Measurements from ENCODE around the gene APOF.

The APOF gene

DNA sequence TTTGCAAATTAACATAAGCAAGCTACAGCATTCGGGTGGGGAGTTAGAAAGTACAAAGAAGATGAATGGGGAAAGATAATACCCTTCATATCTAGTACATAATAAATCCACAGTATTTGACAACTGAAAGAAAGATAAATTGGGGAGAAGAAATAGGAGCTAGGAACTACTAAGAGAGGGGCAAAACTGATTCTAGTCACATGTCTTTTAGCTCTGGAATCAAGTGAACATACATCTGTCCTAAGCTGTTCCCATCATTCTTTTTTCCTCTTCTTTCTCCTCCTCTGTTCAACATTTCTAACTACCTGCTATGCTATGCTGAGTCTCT lies 15.3 kb upstream of the APOF start:
- TF ChIP-seq, protein P1, sequence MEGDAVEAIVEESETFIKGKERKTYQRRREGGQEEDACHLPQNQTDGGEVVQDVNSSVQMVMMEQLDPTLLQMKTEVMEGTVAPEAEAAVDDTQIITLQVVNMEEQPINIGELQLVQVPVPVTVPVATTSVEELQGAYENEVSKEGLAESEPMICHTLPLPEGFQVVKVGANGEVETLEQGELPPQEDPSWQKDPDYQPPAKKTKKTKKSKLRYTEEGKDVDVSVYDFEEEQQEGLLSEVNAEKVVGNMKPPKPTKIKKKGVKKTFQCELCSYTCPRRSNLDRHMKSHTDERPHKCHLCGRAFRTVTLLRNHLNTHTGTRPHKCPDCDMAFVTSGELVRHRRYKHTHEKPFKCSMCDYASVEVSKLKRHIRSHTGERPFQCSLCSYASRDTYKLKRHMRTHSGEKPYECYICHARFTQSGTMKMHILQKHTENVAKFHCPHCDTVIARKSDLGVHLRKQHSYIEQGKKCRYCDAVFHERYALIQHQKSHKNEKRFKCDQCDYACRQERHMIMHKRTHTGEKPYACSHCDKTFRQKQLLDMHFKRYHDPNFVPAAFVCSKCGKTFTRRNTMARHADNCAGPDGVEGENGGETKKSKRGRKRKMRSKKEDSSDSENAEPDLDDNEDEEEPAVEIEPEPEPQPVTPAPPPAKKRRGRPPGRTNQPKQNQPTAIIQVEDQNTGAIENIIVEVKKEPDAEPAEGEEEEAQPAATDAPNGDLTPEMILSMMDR (IDR thresholded peaks at IDR 0.05; ENCODE audit: insufficient read depth, low read depth, low read length, missing control alignments), result no peak
- no peak overlapping the region for H3K4me3 ChIP-seq (ENCODE audit: low read depth, low read length)
- no peak for DNase-seq (ENCODE audit: low read depth)

DNA sequence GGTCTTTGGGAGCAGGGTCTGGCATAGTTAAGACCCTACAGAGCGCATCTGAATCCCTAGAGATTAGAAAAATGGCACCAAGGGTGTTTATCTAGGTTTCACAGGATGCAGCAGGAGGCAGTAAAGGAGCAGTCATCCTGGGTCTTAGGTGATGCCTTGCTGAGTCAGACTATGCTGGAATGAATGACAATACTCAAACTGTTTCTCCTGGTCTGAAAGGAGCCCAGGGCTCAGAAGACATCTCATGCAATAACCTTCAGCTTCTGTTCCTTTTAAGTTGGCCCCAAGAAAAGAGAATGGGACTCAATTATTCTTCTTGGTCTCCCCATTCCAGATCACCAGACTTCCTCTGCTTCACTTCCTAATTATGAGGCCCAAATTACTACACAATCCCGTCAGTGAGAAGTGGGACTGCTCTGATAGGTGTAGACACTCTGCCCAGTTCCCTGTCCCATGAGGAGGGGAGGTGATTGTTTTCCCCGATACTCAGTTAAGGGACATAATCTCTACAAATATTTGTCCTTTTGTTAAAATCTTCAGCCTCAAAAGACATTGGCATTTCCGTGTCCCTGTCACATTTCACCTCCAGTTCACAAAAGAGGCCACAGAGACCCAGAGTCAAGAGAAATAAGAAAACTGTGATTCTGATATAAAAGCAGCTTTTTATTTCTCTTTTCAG lies 14.8 kb upstream of the APOF start:
- H3K4me3 ChIP-seq (ENCODE audit: low read depth, low read length), result no peak overlapping the region
- TF ChIP-seq, protein P1 (IDR thresholded peaks at IDR 0.05; ENCODE audit: insufficient read depth, low read depth, low read length, missing control alignments), result no peak
- DNase-seq (ENCODE audit: low read depth), result no peak

DNA sequence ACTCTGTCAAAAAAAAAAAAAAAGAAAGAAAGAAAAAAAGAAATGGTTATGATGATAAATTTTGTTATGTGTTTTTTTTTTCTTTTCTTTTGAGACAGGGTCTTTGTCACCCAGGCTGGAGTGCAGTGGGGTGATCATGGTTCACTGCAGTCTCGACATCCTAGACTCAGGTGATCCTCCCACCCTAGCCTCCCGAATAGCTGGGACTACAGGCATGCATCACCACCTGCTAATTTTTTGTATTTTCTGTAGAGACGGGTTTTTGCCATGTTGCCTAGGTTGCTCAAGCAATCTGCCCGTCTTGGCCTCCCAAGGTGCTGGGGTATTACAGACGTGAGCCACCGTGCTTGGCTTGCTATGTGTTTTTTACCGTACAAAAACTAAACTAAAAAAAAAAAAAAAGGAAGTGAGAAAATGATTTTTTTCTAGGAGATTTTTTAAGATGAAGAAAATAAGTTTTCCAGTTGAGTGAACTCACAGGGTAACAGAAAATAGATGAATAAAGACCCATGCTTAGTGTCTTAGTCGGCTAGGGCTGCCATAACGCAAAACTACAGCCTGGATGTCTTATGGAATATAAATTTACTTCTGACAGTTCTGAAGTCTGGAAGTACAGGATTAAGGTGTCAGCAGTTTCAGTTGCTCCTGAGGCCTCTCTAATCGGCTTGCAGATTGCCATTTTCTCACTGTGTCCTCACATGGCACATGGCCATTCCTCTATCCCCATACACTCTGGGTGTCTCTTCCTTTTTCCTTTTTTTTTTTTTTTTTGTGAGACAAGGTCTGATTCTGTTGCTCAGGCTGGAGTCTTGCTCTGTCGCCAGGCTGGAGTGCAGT lies 13.2 kb upstream of the APOF start:
- peak overlapping the region; percentile 11; the same call in 1 of the 2 replicates for H3K4me3 ChIP-seq (ENCODE audit: low read depth, low read length)
- TF ChIP-seq, protein P1 (IDR thresholded peaks at IDR 0.05; ENCODE audit: insufficient read depth, low read depth, low read length, missing control alignments), result no peak
- peak; percentile 77 for DNase-seq (ENCODE audit: low read depth)

DNA sequence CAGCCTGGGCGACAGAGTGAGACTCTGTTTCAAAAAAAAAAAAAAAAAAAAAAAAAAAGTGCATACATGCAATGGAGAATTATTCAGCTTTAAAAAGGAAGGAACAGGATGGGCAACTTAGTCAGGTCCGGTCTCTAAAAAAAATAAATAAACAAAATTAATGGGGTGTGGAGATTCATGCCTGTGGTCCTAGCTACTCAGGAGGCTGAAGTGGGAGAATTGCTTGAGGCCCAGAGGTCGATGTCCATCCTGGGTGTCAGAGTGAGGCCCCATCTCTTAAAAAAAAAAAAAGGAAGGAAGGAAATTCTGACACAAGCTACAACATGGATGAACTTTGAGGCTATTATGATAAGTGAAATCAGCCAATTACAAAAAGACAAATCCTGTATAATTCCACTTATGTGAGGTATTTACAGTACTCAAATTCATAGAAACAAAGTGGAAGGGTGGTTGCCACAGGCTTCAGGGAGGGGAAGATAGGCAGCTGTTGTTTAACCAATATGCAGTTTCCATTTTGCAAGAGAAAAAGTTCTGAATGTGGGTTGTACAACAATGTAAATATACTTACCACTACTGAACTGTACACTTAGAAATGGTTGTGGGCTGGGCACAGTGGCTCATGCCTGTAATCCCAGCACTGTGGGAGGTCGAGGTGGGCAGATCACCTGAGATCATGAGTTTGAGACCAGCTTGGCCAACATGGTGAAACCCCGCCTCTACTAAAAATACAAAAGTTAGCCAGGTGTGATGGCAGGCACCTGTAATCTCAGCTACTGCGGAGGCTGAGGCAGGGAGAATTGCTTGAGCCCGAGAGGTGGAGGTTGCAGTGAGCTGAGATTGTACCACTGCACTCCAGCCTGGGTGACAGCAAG lies 12.3 kb upstream of the APOF start:
- no peak overlapping the region for H3K4me3 ChIP-seq (ENCODE audit: low read depth, low read length)
- no peak for DNase-seq (ENCODE audit: low read depth)
- TF ChIP-seq, protein P1 (IDR thresholded peaks at IDR 0.05; ENCODE audit: insufficient read depth, low read depth, low read length, missing control alignments), result no peak

DNA sequence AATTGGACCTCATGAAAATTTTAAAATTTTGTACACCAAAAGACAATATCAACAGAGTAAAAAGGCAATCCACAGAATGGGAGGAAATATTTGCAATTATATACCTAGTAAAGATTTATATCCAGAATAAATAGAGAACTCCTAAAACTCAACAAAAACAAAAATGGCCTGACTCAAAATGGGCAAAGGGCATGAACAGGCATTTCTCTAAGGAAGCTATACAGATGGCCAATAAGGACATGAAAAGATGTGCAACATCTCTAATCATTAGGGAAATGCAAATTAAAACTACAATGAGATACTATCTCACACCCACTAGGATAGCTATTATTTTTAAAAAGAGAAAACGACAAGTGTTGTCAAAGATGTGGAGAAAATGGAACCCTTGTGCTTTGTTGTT lies 10.9 kb upstream of the APOF start:
- TF ChIP-seq, protein P1 (IDR thresholded peaks at IDR 0.05; ENCODE audit: insufficient read depth, low read depth, low read length, missing control alignments), result no peak
- no peak for DNase-seq (ENCODE audit: low read depth)

DNA sequence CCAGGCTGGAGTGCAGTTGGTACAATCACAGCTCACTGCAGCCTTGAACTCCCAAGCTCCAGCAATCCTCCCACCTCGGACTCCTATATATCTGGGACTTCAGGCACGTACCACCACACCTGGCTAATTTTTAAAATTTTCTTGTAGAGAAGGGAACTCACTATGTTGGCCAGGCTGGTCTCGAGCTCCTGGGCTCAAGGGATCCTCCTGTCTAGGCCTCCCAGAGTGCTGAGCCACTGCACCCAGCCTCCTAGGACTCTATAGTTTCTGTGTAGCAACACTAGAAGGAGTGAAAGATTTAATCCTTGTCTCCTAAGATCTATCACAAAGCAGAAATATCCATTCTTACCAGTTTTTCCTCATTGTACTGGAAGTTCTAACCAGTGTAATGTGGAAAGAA lies 4.3 kb upstream of the APOF start:
- no peak for DNase-seq (ENCODE audit: low read depth)
- TF ChIP-seq, protein P1 (IDR thresholded peaks at IDR 0.05; ENCODE audit: insufficient read depth, low read depth, low read length, missing control alignments), result no peak

More for the DNA sequence above, 10.9 kb upstream of the APOF start:
- no peak overlapping the region for H3K4me3 ChIP-seq (ENCODE audit: low read depth, low read length)

More for the DNA sequence above, 4.3 kb upstream of the APOF start:
- H3K4me3 ChIP-seq (ENCODE audit: low read depth, low read length), result no peak overlapping the region

All from GM12865 (cell line).